Measurements from ENCODE around the gene TTC23.

TTC23 gene

GRCh38 chr15:99086327-99086667 is 163.1 kb downstream of the TTC23 start:
- FAIRE-seq (no peak), DNase-seq (ENCODE audit: low spot score) (no peak)

All from RCC 7860 (cell line).